ENCODE data around the gene CAMTA1.
"Not testable (repeated sequence)": the region's sequence is repeated elsewhere in the genome, so short reads cannot be mapped to it uniquely, and the experiment has no call there.

CAMTA1 gene

GRCh38 chr1:6799499-6799898 lies 14.2 kb downstream of the CAMTA1 start:
- Histone ChIP-seq H3K36me3 (ENCODE audit: control insufficient read depth, insufficient read depth, low read length) (peaks cover 6% of the 10 kb centered on the region), H3K9ac (ENCODE audit: low read depth, low read length) (no peak overlapping the region), H3K27me3 (ENCODE audit: control insufficient read depth, insufficient read depth, low read length) (no peaks in the 10 kb centered on the region), H3K4me3 (ENCODE audit: low read depth, low read length) (no peak overlapping the region), H3K27ac (ENCODE audit: low read depth, low read length) (no peak overlapping the region), H3K4me1 (ENCODE audit: control insufficient read depth, insufficient read depth, low read length) (0 out of 2 replicates have a peak, but pooled peaks cover 3% of the 10 kb centered on the region), H3K9me3 (ENCODE audit: control insufficient read depth, insufficient read depth, low read length) (no peaks in the 10 kb centered on the region)

- H3K27me3 ChIP-seq (ENCODE audit: control insufficient read depth, insufficient read depth, low read length): no peaks in the 10 kb centered on the region
- no peak overlapping the region for H3K27ac ChIP-seq (ENCODE audit: low read depth, low read length)
- H3K9me3 ChIP-seq (ENCODE audit: control insufficient read depth, insufficient read depth, low read length): no peaks in the 10 kb centered on the region
- H3K4me1 ChIP-seq (ENCODE audit: control insufficient read depth, insufficient read depth, low read length): 0 out of 2 replicates have a peak, but pooled peaks cover 3% of the 10 kb centered on the region
- H3K9ac ChIP-seq (ENCODE audit: low read depth, low read length): no peak overlapping the region
- 0 out of 2 replicates have a peak, but pooled peaks cover under 1% of the 10 kb centered on the region for H3K36me3 ChIP-seq (ENCODE audit: control insufficient read depth, insufficient read depth, low read length)
- no peak overlapping the region for H3K4me3 ChIP-seq (ENCODE audit: low read depth, low read length)
These were observed 15.5 kb downstream of the CAMTA1 start for GRCh38 chr1:6800745-6801144.

GRCh38 chr1:6801199-6801598 lies 15.9 kb downstream of the CAMTA1 start:
- no peak overlapping the region for H3K27ac ChIP-seq (ENCODE audit: low read depth, low read length)
- no peak overlapping the region for H3K4me3 ChIP-seq (ENCODE audit: low read depth, low read length)
- no peak overlapping the region for H3K9ac ChIP-seq (ENCODE audit: low read depth, low read length)
- no peaks in the 10 kb centered on the region for H3K27me3 ChIP-seq (ENCODE audit: control insufficient read depth, insufficient read depth, low read length)
- 0 out of 2 replicates have a peak, but pooled peaks cover 3% of the 10 kb centered on the region for H3K4me1 ChIP-seq (ENCODE audit: control insufficient read depth, insufficient read depth, low read length)
- no peaks in the 10 kb centered on the region for H3K9me3 ChIP-seq (ENCODE audit: control insufficient read depth, insufficient read depth, low read length)
- no peaks in the 10 kb centered on the region for H3K36me3 ChIP-seq (ENCODE audit: control insufficient read depth, insufficient read depth, low read length)

GRCh38 chr1:6801966-6802365 lies 16.7 kb downstream of the CAMTA1 start:
- Histone ChIP-seq H3K9me3 (ENCODE audit: control insufficient read depth, insufficient read depth, low read length) (no peaks in the 10 kb centered on the region), H3K27me3 (ENCODE audit: control insufficient read depth, insufficient read depth, low read length) (no peaks in the 10 kb centered on the region), H3K36me3 (ENCODE audit: control insufficient read depth, insufficient read depth, low read length) (no peaks in the 10 kb centered on the region), H3K9ac (ENCODE audit: low read depth, low read length) (no peak overlapping the region), H3K4me3 (ENCODE audit: low read depth, low read length) (no peak overlapping the region), H3K27ac (ENCODE audit: low read depth, low read length) (no peak overlapping the region), H3K4me1 (ENCODE audit: control insufficient read depth, insufficient read depth, low read length) (0 out of 2 replicates have a peak, but pooled peaks cover 3% of the 10 kb centered on the region)

GRCh38 chr1:6802454-6802853 lies 17.2 kb downstream of the CAMTA1 start:
- no peaks in the 10 kb centered on the region for H3K9me3 ChIP-seq (ENCODE audit: control insufficient read depth, insufficient read depth, low read length)
- no peaks in the 10 kb centered on the region for H3K27me3 ChIP-seq (ENCODE audit: control insufficient read depth, insufficient read depth, low read length)
- 0 out of 2 replicates have a peak, but pooled peaks cover 3% of the 10 kb centered on the region for H3K4me1 ChIP-seq (ENCODE audit: control insufficient read depth, insufficient read depth, low read length)
- H3K4me3 ChIP-seq (ENCODE audit: low read depth, low read length): no peak overlapping the region
- no peaks in the 10 kb centered on the region for H3K36me3 ChIP-seq (ENCODE audit: control insufficient read depth, insufficient read depth, low read length)
- H3K27ac ChIP-seq (ENCODE audit: low read depth, low read length): no peak overlapping the region
- no peak overlapping the region for H3K9ac ChIP-seq (ENCODE audit: low read depth, low read length)

- Histone ChIP-seq H3K4me1 (ENCODE audit: control insufficient read depth, insufficient read depth, low read length) (peaks cover 7% of the 10 kb centered on the region; the same call in 1 of the 2 replicates), H3K4me3 (ENCODE audit: low read depth, low read length) (no peak overlapping the region), H3K9ac (ENCODE audit: low read depth, low read length) (no peak overlapping the region), H3K36me3 (ENCODE audit: control insufficient read depth, insufficient read depth, low read length) (no peaks in the 10 kb centered on the region), H3K27me3 (ENCODE audit: control insufficient read depth, insufficient read depth, low read length) (no peaks in the 10 kb centered on the region), H3K27ac (ENCODE audit: low read depth, low read length) (no peak overlapping the region), H3K9me3 (ENCODE audit: control insufficient read depth, insufficient read depth, low read length) (no peaks in the 10 kb centered on the region)
These were observed 17.6 kb downstream of the CAMTA1 start for GRCh38 chr1:6802893-6803292.

- Histone ChIP-seq H3K9ac (ENCODE audit: low read depth, low read length) (no peak overlapping the region), H3K27ac (ENCODE audit: low read depth, low read length) (no peak overlapping the region), H3K27me3 (ENCODE audit: control insufficient read depth, insufficient read depth, low read length) (no peaks in the 10 kb centered on the region), H3K36me3 (ENCODE audit: control insufficient read depth, insufficient read depth, low read length) (no peaks in the 10 kb centered on the region), H3K9me3 (ENCODE audit: control insufficient read depth, insufficient read depth, low read length) (no peaks in the 10 kb centered on the region), H3K4me3 (ENCODE audit: low read depth, low read length) (no peak overlapping the region), H3K4me1 (ENCODE audit: control insufficient read depth, insufficient read depth, low read length) (peaks cover 11% of the 10 kb centered on the region; the same call in 1 of the 2 replicates)
These were observed 18.1 kb downstream of the CAMTA1 start for GRCh38 chr1:6803357-6803756.

GRCh38 chr1:6805004-6805416 lies 19.8 kb downstream of the CAMTA1 start:
- Histone ChIP-seq H3K9me3 (ENCODE audit: control insufficient read depth, insufficient read depth, low read length) (no peaks in the 10 kb centered on the region), H3K4me3 (ENCODE audit: low read depth, low read length) (no peak overlapping the region), H3K4me1 (ENCODE audit: control insufficient read depth, insufficient read depth, low read length) (peaks cover 11% of the 10 kb centered on the region; the same call in 1 of the 2 replicates), H3K9ac (ENCODE audit: low read depth, low read length) (no peak overlapping the region), H3K27me3 (ENCODE audit: control insufficient read depth, insufficient read depth, low read length) (no peaks in the 10 kb centered on the region), H3K27ac (ENCODE audit: low read depth, low read length) (no peak overlapping the region), H3K36me3 (ENCODE audit: control insufficient read depth, insufficient read depth, low read length) (no peaks in the 10 kb centered on the region)

- peaks cover 8% of the 10 kb centered on the region; the same call in 1 of the 2 replicates for H3K4me1 ChIP-seq (ENCODE audit: control insufficient read depth, insufficient read depth, low read length)
- H3K27me3 ChIP-seq (ENCODE audit: control insufficient read depth, insufficient read depth, low read length): no peaks in the 10 kb centered on the region
- H3K27ac ChIP-seq (ENCODE audit: low read depth, low read length): no peak overlapping the region
- no peaks in the 10 kb centered on the region; the same call in 1 of the 2 replicates for H3K36me3 ChIP-seq (ENCODE audit: control insufficient read depth, insufficient read depth, low read length)
- no peak overlapping the region for H3K9ac ChIP-seq (ENCODE audit: low read depth, low read length)
- H3K4me3 ChIP-seq (ENCODE audit: low read depth, low read length): no peak overlapping the region
- H3K9me3 ChIP-seq (ENCODE audit: control insufficient read depth, insufficient read depth, low read length): no peaks in the 10 kb centered on the region
These were observed 22.5 kb downstream of the CAMTA1 start for GRCh38 chr1:6807782-6808181.

GRCh38 chr1:6809461-6809860 lies 24.2 kb downstream of the CAMTA1 start:
- no peaks in the 10 kb centered on the region for H3K9me3 ChIP-seq (ENCODE audit: control insufficient read depth, insufficient read depth, low read length)
- peaks cover 8% of the 10 kb centered on the region; the same call in 1 of the 2 replicates for H3K4me1 ChIP-seq (ENCODE audit: control insufficient read depth, insufficient read depth, low read length)
- no peak overlapping the region for H3K4me3 ChIP-seq (ENCODE audit: low read depth, low read length)
- no peak overlapping the region for H3K9ac ChIP-seq (ENCODE audit: low read depth, low read length)
- no peaks in the 10 kb centered on the region for H3K27me3 ChIP-seq (ENCODE audit: control insufficient read depth, insufficient read depth, low read length)
- H3K27ac ChIP-seq (ENCODE audit: low read depth, low read length): no peak overlapping the region
- no peaks in the 10 kb centered on the region; the same call in 1 of the 2 replicates for H3K36me3 ChIP-seq (ENCODE audit: control insufficient read depth, insufficient read depth, low read length)

- H3K9ac ChIP-seq (ENCODE audit: low read depth, low read length); H3K9me3 ChIP-seq (ENCODE audit: control insufficient read depth, insufficient read depth, low read length); H3K36me3 ChIP-seq (ENCODE audit: control insufficient read depth, insufficient read depth, low read length); H3K27ac ChIP-seq (ENCODE audit: low read depth, low read length); H3K4me3 ChIP-seq (ENCODE audit: low read depth, low read length); H3K27me3 ChIP-seq (ENCODE audit: control insufficient read depth, insufficient read depth, low read length); H3K4me1 ChIP-seq (ENCODE audit: control insufficient read depth, insufficient read depth, low read length): not testable (repeated sequence)
These were observed 25.0 kb downstream of the CAMTA1 start for GRCh38 chr1:6810146-6810734.

Measured in HUES48 (cell line).